Spleen (tissue), 7 donors: ENCODE results near the gene AFF4.

ENCODE experiments used
- POLR2A ChIP-seq, 3 donors: fragments of 450-650 bp; IDR thresholded peaks; one replicate each; pipeline ENCODE4 v1.5.1; 2017; ENCODE audit warnings: antibody characterized with exemption in 3 of 3, mild to moderate bottlenecking in 1 of 3
- POLR2AphosphoS5 ChIP-seq, 3 donors: sonication (generic); formaldehyde crosslinking; IDR thresholded peaks; one replicate each; pipeline ENCODE4 v1.5.1; 2017; ENCODE audit warnings: antibody characterized with exemption in 3 of 3
- TF ChIP-seq, protein P1 (sequence below), 11 experiments: fragments of 200-600 bp in 7 of 11; fragments of 450-650 bp in 4 of 11; sonication (generic) in 4 of 11; IDR thresholded peaks in 8 of 11; conservative IDR thresholded peaks in 3 of 11; 1 replicate in 7 of 11; 2 replicates in 4 of 11; pipeline versions ENCODE4 v1.4.0 to v1.8.0; 2016 to 2021; ENCODE audit warnings: antibody characterized with exemption in 11 of 11, inconsistent platforms in 4 of 11, mild to moderate bottlenecking in 1 of 11
- donor health status: DM: no; HTN: no; CAD: no; lungs with moderate emphysema.
- donor health status: DM: no; HTN: no; CAD: no.
- donor health status: DM: no; HTN: no; CAD: no.

DNA sequence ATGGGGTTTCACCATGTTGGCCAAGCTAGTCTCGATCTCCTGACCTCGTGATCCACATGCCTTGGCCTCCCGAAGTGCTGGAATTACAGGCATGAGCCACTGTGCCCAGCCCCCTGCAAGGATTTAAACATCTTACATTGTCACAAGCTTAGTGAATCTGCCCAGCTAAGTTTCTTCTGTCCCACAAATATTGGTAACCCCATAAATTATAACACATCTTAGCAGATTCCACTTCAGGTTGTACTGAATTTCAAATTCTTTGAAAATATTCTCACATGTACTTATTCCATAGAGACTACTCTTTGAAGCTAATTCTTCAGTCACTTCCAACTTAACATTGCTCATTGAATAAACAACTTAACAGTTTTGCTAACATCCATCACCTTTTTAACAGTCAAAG, 13.4 kb upstream of the AFF4 start:
- no peak for TF ChIP-seq POLR2AphosphoS5 (IDR thresholded peaks at IDR 0.05)
- TF ChIP-seq, protein P1, sequence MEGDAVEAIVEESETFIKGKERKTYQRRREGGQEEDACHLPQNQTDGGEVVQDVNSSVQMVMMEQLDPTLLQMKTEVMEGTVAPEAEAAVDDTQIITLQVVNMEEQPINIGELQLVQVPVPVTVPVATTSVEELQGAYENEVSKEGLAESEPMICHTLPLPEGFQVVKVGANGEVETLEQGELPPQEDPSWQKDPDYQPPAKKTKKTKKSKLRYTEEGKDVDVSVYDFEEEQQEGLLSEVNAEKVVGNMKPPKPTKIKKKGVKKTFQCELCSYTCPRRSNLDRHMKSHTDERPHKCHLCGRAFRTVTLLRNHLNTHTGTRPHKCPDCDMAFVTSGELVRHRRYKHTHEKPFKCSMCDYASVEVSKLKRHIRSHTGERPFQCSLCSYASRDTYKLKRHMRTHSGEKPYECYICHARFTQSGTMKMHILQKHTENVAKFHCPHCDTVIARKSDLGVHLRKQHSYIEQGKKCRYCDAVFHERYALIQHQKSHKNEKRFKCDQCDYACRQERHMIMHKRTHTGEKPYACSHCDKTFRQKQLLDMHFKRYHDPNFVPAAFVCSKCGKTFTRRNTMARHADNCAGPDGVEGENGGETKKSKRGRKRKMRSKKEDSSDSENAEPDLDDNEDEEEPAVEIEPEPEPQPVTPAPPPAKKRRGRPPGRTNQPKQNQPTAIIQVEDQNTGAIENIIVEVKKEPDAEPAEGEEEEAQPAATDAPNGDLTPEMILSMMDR (IDR thresholded peaks at IDR 0.05 in 8 of 11, conservative IDR thresholded peaks at IDR 0.05 in 3 of 11), result no peak
- no peak for TF ChIP-seq POLR2A (IDR thresholded peaks at IDR 0.05)
